ENCODE results near the gene RNF220. TPM values are rescaled to one million over a fixed set of nuclear protein-coding genes. Genes with fewer than 3 reads are reported as not detected.

The RNF220 gene
- polyA plus RNA-seq, 1 donor from 2014 or later = 142 TPM

DNA sequence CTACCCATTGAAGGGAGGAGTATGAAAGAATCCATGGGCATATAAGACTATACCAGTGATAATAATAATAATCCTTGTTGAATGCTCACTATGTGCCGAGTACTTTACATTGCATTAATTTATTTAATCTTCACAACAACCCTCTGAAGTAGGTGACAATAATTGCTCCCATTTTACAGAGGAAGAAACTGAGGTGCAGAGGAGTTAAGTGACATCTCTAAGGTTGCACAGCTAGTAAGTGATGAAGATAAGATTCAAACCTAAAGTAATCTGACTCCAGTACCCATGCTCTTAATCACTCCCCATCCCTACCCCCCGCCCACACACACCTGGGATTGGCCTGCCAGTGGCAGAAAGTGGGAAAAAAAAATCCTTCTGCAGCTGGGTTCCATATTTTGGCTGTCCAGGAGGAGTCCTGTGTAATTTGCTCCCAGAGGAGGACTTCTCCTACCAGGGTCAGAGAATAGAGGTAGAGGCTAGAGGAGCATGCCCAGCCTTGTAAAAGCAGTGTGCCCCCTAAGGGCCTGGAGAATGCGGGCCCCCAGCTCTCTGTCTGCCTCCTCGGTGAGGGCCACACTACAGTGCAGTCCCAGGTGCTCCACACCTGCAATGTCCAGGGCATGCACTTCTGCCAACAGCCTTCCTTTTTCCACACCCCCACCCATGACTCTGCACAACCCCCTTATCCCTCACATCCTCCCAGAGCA lies 211.4 kb downstream of the RNF220 start:
- Histone ChIP-seq H3K27me3 (ENCODE audit: insufficient read depth, low read depth, low read length) (peaks cover 34% of the 10 kb centered on the region), H3K9ac (ENCODE audit: low read length) (no peak overlapping the region), H3K9me2 (ENCODE audit: insufficient read depth, low read length) (no peaks in the 10 kb centered on the region), H3K4me3 (ENCODE audit: low read length) (peak overlapping the region; percentile 52), H3K36me3 (ENCODE audit: insufficient read depth, low read length) (no peaks in the 10 kb centered on the region), H3K4me2 (ENCODE audit: low read length) (no peak overlapping the region), H4K20me1 (ENCODE audit: insufficient read depth) (no peaks in the 10 kb centered on the region), H2AFZ (ENCODE audit: low read depth, low read length) (no peak overlapping the region), H3K9me3 (ENCODE audit: low read length) (no peaks in the 10 kb centered on the region), H3F3A (ENCODE audit: insufficient read depth, low read length, poor library complexity, severe bottlenecking) (no peaks in the 10 kb centered on the region), H3K79me2 (replicated peaks; ENCODE audit: insufficient read depth, low read length) (no peaks in the 10 kb centered on the region), H3K27ac (ENCODE audit: low read length) (no peak overlapping the region)
- TF ChIP-seq RAD21 (conservative IDR thresholded peaks at IDR 0.05) = no peak
- TF ChIP-seq EZH2 (IDR thresholded peaks at IDR 0.05; ENCODE audit: borderline replicate concordance, insufficient read depth, low read length, poor library complexity, severe bottlenecking) = no peak
- TF ChIP-seq, protein P1, sequence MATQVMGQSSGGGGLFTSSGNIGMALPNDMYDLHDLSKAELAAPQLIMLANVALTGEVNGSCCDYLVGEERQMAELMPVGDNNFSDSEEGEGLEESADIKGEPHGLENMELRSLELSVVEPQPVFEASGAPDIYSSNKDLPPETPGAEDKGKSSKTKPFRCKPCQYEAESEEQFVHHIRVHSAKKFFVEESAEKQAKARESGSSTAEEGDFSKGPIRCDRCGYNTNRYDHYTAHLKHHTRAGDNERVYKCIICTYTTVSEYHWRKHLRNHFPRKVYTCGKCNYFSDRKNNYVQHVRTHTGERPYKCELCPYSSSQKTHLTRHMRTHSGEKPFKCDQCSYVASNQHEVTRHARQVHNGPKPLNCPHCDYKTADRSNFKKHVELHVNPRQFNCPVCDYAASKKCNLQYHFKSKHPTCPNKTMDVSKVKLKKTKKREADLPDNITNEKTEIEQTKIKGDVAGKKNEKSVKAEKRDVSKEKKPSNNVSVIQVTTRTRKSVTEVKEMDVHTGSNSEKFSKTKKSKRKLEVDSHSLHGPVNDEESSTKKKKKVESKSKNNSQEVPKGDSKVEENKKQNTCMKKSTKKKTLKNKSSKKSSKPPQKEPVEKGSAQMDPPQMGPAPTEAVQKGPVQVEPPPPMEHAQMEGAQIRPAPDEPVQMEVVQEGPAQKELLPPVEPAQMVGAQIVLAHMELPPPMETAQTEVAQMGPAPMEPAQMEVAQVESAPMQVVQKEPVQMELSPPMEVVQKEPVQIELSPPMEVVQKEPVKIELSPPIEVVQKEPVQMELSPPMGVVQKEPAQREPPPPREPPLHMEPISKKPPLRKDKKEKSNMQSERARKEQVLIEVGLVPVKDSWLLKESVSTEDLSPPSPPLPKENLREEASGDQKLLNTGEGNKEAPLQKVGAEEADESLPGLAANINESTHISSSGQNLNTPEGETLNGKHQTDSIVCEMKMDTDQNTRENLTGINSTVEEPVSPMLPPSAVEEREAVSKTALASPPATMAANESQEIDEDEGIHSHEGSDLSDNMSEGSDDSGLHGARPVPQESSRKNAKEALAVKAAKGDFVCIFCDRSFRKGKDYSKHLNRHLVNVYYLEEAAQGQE (IDR thresholded peaks at IDR 0.05; ENCODE audit: borderline replicate concordance) = no peak
- TF ChIP-seq MXI1 (conservative IDR thresholded peaks at IDR 0.05; ENCODE audit: poor library complexity, severe bottlenecking) = no peak
- TF ChIP-seq, protein P2, sequence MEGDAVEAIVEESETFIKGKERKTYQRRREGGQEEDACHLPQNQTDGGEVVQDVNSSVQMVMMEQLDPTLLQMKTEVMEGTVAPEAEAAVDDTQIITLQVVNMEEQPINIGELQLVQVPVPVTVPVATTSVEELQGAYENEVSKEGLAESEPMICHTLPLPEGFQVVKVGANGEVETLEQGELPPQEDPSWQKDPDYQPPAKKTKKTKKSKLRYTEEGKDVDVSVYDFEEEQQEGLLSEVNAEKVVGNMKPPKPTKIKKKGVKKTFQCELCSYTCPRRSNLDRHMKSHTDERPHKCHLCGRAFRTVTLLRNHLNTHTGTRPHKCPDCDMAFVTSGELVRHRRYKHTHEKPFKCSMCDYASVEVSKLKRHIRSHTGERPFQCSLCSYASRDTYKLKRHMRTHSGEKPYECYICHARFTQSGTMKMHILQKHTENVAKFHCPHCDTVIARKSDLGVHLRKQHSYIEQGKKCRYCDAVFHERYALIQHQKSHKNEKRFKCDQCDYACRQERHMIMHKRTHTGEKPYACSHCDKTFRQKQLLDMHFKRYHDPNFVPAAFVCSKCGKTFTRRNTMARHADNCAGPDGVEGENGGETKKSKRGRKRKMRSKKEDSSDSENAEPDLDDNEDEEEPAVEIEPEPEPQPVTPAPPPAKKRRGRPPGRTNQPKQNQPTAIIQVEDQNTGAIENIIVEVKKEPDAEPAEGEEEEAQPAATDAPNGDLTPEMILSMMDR (IDR thresholded peaks at IDR 0.05; ENCODE audit: poor library complexity, severe bottlenecking) = no peak
- no peak for TF ChIP-seq TAF1 (IDR thresholded peaks at IDR 0.05; ENCODE audit: low read depth)
- TF ChIP-seq SMC3 (conservative IDR thresholded peaks at IDR 0.05; ENCODE audit: poor library complexity) = no peak
- TF ChIP-seq EP300 (conservative IDR thresholded peaks at IDR 0.05; ENCODE audit: poor library complexity, severe bottlenecking) = no peak
- no peak for TF ChIP-seq POLR2AphosphoS5 (IDR thresholded peaks at IDR 0.05)

DNA sequence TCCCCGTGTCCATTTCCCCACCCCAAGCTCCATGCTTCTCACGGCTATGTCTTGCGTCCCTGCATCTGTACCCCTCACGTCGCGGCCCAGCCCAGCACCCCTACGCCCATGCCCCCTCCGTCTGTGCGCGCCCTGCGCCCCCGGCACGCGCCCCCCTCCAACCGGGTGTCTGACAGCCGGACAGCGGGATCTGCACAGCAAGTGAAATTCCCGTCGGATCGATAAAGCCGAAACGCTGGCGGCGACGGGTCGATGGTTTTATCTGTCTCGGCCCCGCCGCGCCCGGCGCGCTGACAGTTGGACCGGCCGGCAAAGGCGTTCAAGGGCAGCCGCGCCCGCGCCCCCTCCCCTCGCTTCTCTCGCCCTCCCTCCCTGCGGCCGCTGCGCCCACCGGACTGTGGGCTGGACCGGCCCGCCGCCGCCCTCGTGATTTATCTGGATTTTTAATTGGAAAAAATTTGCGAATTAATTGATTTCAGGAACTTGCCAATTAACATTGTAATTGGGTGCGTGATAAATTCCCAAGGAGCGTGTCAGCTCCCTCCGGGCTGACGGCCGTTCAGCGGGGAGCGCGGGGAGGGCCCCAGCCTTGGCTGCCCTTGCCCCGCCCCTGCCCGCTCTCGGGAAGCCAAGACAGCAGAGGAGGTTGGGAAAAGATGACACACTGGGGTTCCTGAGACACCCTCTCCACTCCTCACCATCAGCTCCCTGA lies 212.1 kb downstream of the RNF220 start:
- H3K9me2 ChIP-seq (ENCODE audit: insufficient read depth, low read length) = no peaks in the 10 kb centered on the region
- TF ChIP-seq, protein P1 (IDR thresholded peaks at IDR 0.05; ENCODE audit: borderline replicate concordance) = no peak
- no peak for TF ChIP-seq TAF1 (IDR thresholded peaks at IDR 0.05; ENCODE audit: low read depth)
- TF ChIP-seq RAD21 (conservative IDR thresholded peaks at IDR 0.05) = no peak
- no peak for TF ChIP-seq EP300 (conservative IDR thresholded peaks at IDR 0.05; ENCODE audit: poor library complexity, severe bottlenecking)
- TF ChIP-seq, protein P2 (IDR thresholded peaks at IDR 0.05; ENCODE audit: poor library complexity, severe bottlenecking) = no peak
- TF ChIP-seq EZH2 (IDR thresholded peaks at IDR 0.05; ENCODE audit: borderline replicate concordance, insufficient read depth, low read length, poor library complexity, severe bottlenecking) = no peak
- no peak for TF ChIP-seq POLR2AphosphoS5 (IDR thresholded peaks at IDR 0.05)
- no peak overlapping the region for H3K4me2 ChIP-seq (ENCODE audit: low read length)
- H3K4me3 ChIP-seq (ENCODE audit: low read length) = peak overlapping the region; percentile 52
- H2AFZ ChIP-seq (ENCODE audit: low read depth, low read length) = no peak overlapping the region
- peak overlapping the region; percentile 4 for H3K9ac ChIP-seq (ENCODE audit: low read length)
- H3F3A ChIP-seq (ENCODE audit: insufficient read depth, low read length, poor library complexity, severe bottlenecking) = no peaks in the 10 kb centered on the region
- no peaks in the 10 kb centered on the region for H3K36me3 ChIP-seq (ENCODE audit: insufficient read depth, low read length)
- H3K27me3 ChIP-seq (ENCODE audit: insufficient read depth, low read depth, low read length) = peaks cover 34% of the 10 kb centered on the region
- H3K79me2 ChIP-seq (replicated peaks; ENCODE audit: insufficient read depth, low read length) = no peaks in the 10 kb centered on the region
- no peaks in the 10 kb centered on the region for H3K9me3 ChIP-seq (ENCODE audit: low read length)
- no peaks in the 10 kb centered on the region for H4K20me1 ChIP-seq (ENCODE audit: insufficient read depth)
- H3K27ac ChIP-seq (ENCODE audit: low read length) = no peak overlapping the region
